Measurements from ENCODE around the gene SPEF2. TPM values are rescaled to one million over a fixed set of nuclear protein-coding genes. Genes with fewer than 3 reads are reported as not detected.

SPEF2 gene
- total and polyA plus RNA-seq, 10 of the 15 experiments (the other 5 are each of a cell fraction or from before 2014, with no cell fraction given), result 0.03 to 2.0 (median 0.07) TPM; not detected in 3

- Histone ChIP-seq H3K4me2 (ENCODE audit: control insufficient read depth, insufficient read depth) (no peak overlapping the region), H3K27me3 (replicated peaks in 1 of 2; ENCODE audit: control insufficient read depth in 2 of 2, insufficient read depth in 2 of 2, low read length in 1 of 2) (no peaks in the 10 kb centered on the region), H3K4me3 (no peak overlapping the region), H3K9ac (ENCODE audit: control insufficient read depth, insufficient read depth, low read length) (no peak overlapping the region), H3K27ac (ENCODE audit: control insufficient read depth, insufficient read depth) (no peak overlapping the region), H3K9me3 (replicated peaks; ENCODE audit: control insufficient read depth, insufficient read depth, low read length) (no peaks in the 10 kb centered on the region), H4K20me1 (ENCODE audit: control insufficient read depth, insufficient read depth) (no peaks in the 10 kb centered on the region), H3K36me3 (ENCODE audit: control insufficient read depth in 2 of 2, insufficient read depth in 2 of 2, low read length in 1 of 2) (no peaks in the 10 kb centered on the region), H3K4me1 (ENCODE audit: control insufficient read depth, insufficient read depth, low read length) (no peaks in the 10 kb centered on the region), H2AFZ (ENCODE audit: control insufficient read depth, low read depth, low read length) (no peak overlapping the region), H3K79me2 (ENCODE audit: control insufficient read depth, insufficient read depth, low read length) (no peaks in the 10 kb centered on the region)
- TF ChIP-seq EP300 (IDR thresholded peaks at IDR 0.05; ENCODE audit: borderline replicate concordance in 1 of 2, control insufficient read depth in 1 of 2, low read depth in 2 of 2, low read length in 2 of 2) (no peak), E2F4 (IDR thresholded peaks at IDR 0.05; ENCODE audit: low read depth, low read length) (no peak), BCL3 (IDR thresholded peaks at IDR 0.05; ENCODE audit: borderline replicate concordance, insufficient read depth, low read depth, low read length, poor library complexity, severe bottlenecking) (no peak), CREB1 (IDR thresholded peaks at IDR 0.05; ENCODE audit: low read depth) (no peak), HDGF (IDR thresholded peaks at IDR 0.05) (no peak), RBBP5 (conservative IDR thresholded peaks at IDR 0.05) (no peak), TAF1 (IDR thresholded peaks at IDR 0.05; ENCODE audit: borderline replicate concordance, low read depth, low read length) (no peak), TCF3 (IDR thresholded peaks at IDR 0.05; ENCODE audit: borderline replicate concordance, insufficient read depth, low read depth, low read length) (no peak), IKZF1 (conservative IDR thresholded peaks at IDR 0.05) (no peak), SIX5 (IDR thresholded peaks at IDR 0.05; ENCODE audit: low read depth, low read length, severe bottlenecking) (no peak), CEBPB (IDR thresholded peaks at IDR 0.05; ENCODE audit: borderline replicate concordance in 1 of 2, low read depth in 2 of 2, low read length in 2 of 2) (no peak), NBN (IDR thresholded peaks at IDR 0.05) (no peak), JUND (IDR thresholded peaks at IDR 0.05; ENCODE audit: low read depth, low read length) (no peak), KAT2A (conservative IDR thresholded peaks at IDR 0.05; ENCODE audit: control insufficient read depth, low read depth, low read length) (no peak), SRF (IDR thresholded peaks at IDR 0.05; ENCODE audit: low read depth in 2 of 2, low read length in 2 of 2) (no peak), NKRF (conservative IDR thresholded peaks at IDR 0.05) (no peak)
- intact Hi-C loops (cut with micrococcal nuclease; ENCODE audit: unreplicated experiment) (no loop called here), in situ Hi-C loops (cut with MboI) (no loop called here)
- BruUV-seq (replicated peaks), result no TSS peak
- CTCF ChIA-PET, result no interaction called here
- 93% methylated on average over 1 of the region's 1 CpG for WGBS (ENCODE audit: insufficient coverage, insufficient replicate concordance, low lambda C conversion rate, missing lambda C conversion rate)
- no peak for ATAC-seq
- RAD21 ChIA-PET (ENCODE audit: unreplicated experiment), result no interaction called here
- DNase-seq (ENCODE audit: low read depth, low spot score), result no peak
- no peak for FAIRE-seq
- SMC1A ChIA-PET (ENCODE audit: uncharacterized antibody, unreplicated experiment), result no interaction called here
- POLR2A ChIA-PET, result no interaction called here
These were observed 124.3 kb downstream of the SPEF2 start for GRCh38 chr5:35741971-35742370.
